Astrocyte (in vitro differentiated cells and primary cell): ENCODE data around the gene RTN4. TPM values are rescaled to one million over a fixed set of nuclear protein-coding genes. Genes with fewer than 3 reads are reported as not detected.

Source experiments
- DNase-seq: peaks from one replicate; pipeline ENCODE4 v3.0.0-alpha.2; 2010; ENCODE audit warnings: low read depth
- FAIRE-seq: peaks from 2 replicates; lab custom pipeline; 2011; peaks lifted over from hg19 to GRCh38; lab: Jason Lieb, UNC
- H2AFZ ChIP-seq: 2 replicates; pipeline ENCODE4 v1.6.0; 2012; ENCODE audit warnings: low read depth, low read length, inconsistent platforms
- H3K27ac ChIP-seq: 2 replicates; pipeline ENCODE4 v1.5.1; 2011; ENCODE audit warnings: low read depth, low read length, inconsistent platforms
- H3K27me3 ChIP-seq: 2 replicates; pipeline ENCODE4 v1.6.0; 2011; ENCODE audit warnings: low read length, inconsistent platforms; ENCODE audit not compliant: insufficient read depth
- H3K36me3 ChIP-seq: 2 replicates; pipeline ENCODE4 v1.5.1; 2011; ENCODE audit warnings: low read length, inconsistent platforms; ENCODE audit not compliant: insufficient read depth
- H3K4me1 ChIP-seq: 2 replicates; pipeline ENCODE4 v1.5.1; 2011; ENCODE audit warnings: low read length, inconsistent platforms; ENCODE audit not compliant: insufficient read depth
- H3K4me2 ChIP-seq: 2 replicates; pipeline ENCODE4 v1.6.0; 2012; ENCODE audit warnings: low read length, inconsistent platforms
- H3K4me3 ChIP-seq: 2 replicates; pipeline ENCODE4 v1.5.1; 2011; ENCODE audit warnings: low read depth, mild to moderate bottlenecking, low read length, inconsistent platforms; ENCODE audit not compliant: insufficient read depth
- H3K79me2 ChIP-seq: 2 replicates; pipeline ENCODE4 v1.6.0; 2012; ENCODE audit warnings: mild to moderate bottlenecking, low read length, inconsistent platforms; ENCODE audit not compliant: insufficient read depth
- H3K9ac ChIP-seq: 2 replicates; pipeline ENCODE4 v1.6.0; 2012; ENCODE audit warnings: mild to moderate bottlenecking, low read length, inconsistent platforms
- H3K9me3 ChIP-seq: 2 replicates; pipeline ENCODE4 v1.5.1; 2012; ENCODE audit warnings: low read depth, mild to moderate bottlenecking, low read length, inconsistent platforms; ENCODE audit not compliant: insufficient read depth
- H4K20me1 ChIP-seq: 2 replicates; pipeline ENCODE4 v1.6.0; 2012; ENCODE audit warnings: low read length, inconsistent platforms; ENCODE audit not compliant: insufficient read depth
- H3K27ac Mint-ChIP-seq: one replicate; pipeline ENCODE4 v1.8.0; 2021; ENCODE audit warnings: mild to moderate bottlenecking, mixed read lengths; ENCODE audit not compliant: unreplicated experiment
- H3K27me3 Mint-ChIP-seq: one replicate; pipeline ENCODE4 v1.8.0; 2021; ENCODE audit warnings: low read depth, mixed read lengths; ENCODE audit not compliant: unreplicated experiment
- H3K36me3 Mint-ChIP-seq: one replicate; pipeline ENCODE4 v1.8.0; 2021; ENCODE audit warnings: low read depth, mixed read lengths; ENCODE audit not compliant: unreplicated experiment
- H3K4me1 Mint-ChIP-seq: one replicate; pipeline ENCODE4 v1.8.0; 2021; ENCODE audit warnings: low read depth, mixed read lengths; ENCODE audit not compliant: unreplicated experiment
- H3K4me3 Mint-ChIP-seq: one replicate; pipeline ENCODE4 v1.8.0; 2021; ENCODE audit warnings: mild to moderate bottlenecking, moderate library complexity, mixed read lengths; ENCODE audit not compliant: unreplicated experiment
- H3K9me3 Mint-ChIP-seq: one replicate; pipeline ENCODE4 v1.8.0; 2021; ENCODE audit warnings: mild to moderate bottlenecking, mixed read lengths; ENCODE audit not compliant: unreplicated experiment
- EZH2 ChIP-seq: IDR thresholded peaks from 2 replicates; pipeline ENCODE4 v1.6.1; 2012; ENCODE audit warnings: mild to moderate bottlenecking, low read length, inconsistent platforms; ENCODE audit not compliant: insufficient read depth
- total RNA-seq: library from RNA; stranded (reverse); gene quantifications from 2 replicates; pipeline ENCODE4 v1.2.1, GENCODE V29; 2021
- TF ChIP-seq, protein P1 (sequence below): IDR thresholded peaks from 2 replicates; pipeline ENCODE4 v1.5.1; 2011; ENCODE audit warnings: low read depth, mild to moderate bottlenecking, inconsistent platforms, low read length, moderate library complexity; ENCODE audit not compliant: insufficient read depth

RTN4 gene
- total RNA-seq, 1 donor from 2014 or later: 541 TPM

DNA sequence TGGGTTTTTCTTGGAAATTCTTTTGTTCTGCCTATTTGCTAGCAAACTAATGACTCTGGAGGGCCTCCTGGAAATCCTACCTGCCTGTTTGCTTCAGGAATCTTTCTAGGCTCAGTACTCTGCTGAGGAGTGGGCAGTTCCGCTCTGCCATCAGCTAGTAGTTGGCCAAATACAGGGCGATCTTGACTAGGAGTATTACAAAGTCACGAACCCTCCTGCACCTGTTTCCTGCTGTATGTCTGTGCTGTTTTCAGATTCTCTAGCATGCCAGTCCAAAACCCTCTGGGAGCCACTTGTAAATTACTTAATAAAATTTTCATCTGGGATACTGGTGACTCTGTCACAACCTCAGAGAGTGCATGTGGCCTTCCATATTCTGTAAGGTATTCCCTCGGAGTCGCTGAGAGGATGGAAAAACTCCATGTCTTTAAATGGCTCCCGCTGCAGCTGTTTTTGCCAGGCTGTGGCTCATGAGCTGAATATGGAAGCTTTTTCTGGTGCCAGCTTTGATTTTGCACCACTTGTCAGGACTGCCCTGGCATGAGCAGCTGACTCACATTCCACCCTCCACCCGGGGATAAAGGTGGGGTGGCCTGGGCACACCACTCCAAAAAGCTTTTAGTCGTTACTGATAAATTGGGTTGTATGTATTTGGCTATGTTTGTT is 123.0 kb downstream of the RTN4 start:
- FAIRE-seq (no peak), DNase-seq (no peak)
- no peaks in the 10 kb centered on the region for H3K79me2 ChIP-seq
- H3K9me3 ChIP-seq: no peaks in the 10 kb centered on the region
- H3K4me2 ChIP-seq: no peak overlapping the region
- TF ChIP-seq EZH2: no peak
- TF ChIP-seq, protein P1, sequence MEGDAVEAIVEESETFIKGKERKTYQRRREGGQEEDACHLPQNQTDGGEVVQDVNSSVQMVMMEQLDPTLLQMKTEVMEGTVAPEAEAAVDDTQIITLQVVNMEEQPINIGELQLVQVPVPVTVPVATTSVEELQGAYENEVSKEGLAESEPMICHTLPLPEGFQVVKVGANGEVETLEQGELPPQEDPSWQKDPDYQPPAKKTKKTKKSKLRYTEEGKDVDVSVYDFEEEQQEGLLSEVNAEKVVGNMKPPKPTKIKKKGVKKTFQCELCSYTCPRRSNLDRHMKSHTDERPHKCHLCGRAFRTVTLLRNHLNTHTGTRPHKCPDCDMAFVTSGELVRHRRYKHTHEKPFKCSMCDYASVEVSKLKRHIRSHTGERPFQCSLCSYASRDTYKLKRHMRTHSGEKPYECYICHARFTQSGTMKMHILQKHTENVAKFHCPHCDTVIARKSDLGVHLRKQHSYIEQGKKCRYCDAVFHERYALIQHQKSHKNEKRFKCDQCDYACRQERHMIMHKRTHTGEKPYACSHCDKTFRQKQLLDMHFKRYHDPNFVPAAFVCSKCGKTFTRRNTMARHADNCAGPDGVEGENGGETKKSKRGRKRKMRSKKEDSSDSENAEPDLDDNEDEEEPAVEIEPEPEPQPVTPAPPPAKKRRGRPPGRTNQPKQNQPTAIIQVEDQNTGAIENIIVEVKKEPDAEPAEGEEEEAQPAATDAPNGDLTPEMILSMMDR: no peak
- Mint-ChIP-seq H3K36me3 (peaks cover 2% of the 10 kb centered on the region), H3K9me3 (peaks cover 2% of the 10 kb centered on the region), H3K4me1 (no peaks in the 10 kb centered on the region), H3K4me3 (no peak overlapping the region), H3K27ac (no peak overlapping the region), H3K27me3 (peaks cover 9% of the 10 kb centered on the region)
- no peaks in the 10 kb centered on the region for H3K4me1 ChIP-seq
- no peak overlapping the region for H3K4me3 ChIP-seq
- H3K27ac ChIP-seq: no peak overlapping the region
- no peaks in the 10 kb centered on the region for H3K27me3 ChIP-seq
- H3K9ac ChIP-seq: no peak overlapping the region
- H3K36me3 ChIP-seq: no peaks in the 10 kb centered on the region
- H4K20me1 ChIP-seq: no peaks in the 10 kb centered on the region
- H2AFZ ChIP-seq: no peak overlapping the region

DNA sequence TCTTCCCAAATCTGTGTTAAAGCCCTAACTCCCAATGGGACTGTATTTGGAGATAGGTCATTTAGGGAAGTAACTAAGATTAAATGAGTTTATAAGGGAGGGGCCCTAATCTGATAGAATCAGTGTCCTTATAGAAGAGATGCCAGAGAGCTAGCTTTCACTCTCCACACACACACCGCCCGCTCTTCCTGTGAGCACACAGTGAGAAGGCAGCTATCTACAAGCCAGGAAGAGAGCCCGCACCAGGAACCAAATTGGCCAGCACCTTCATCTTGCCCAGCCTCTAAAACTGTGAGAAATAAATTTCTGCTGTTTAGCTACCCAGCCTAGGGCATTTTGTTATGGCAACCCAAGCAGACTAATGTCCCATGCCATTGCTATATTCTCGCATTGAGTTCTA is 125.2 kb downstream of the RTN4 start:
- Histone ChIP-seq H3K9me3 (no peaks in the 10 kb centered on the region), H4K20me1 (no peaks in the 10 kb centered on the region), H3K9ac (no peak overlapping the region), H3K27ac (no peak overlapping the region), H3K36me3 (no peaks in the 10 kb centered on the region), H3K4me3 (no peak overlapping the region), H3K27me3 (no peaks in the 10 kb centered on the region), H3K4me1 (no peaks in the 10 kb centered on the region), H3K4me2 (no peak overlapping the region), H2AFZ (no peak overlapping the region), H3K79me2 (no peaks in the 10 kb centered on the region)
- DNase-seq (no peak), FAIRE-seq (no peak)
- no peak for TF ChIP-seq EZH2
- TF ChIP-seq, protein P1: no peak
- Mint-ChIP-seq H3K27me3 (peaks cover 9% of the 10 kb centered on the region), H3K27ac (no peak overlapping the region), H3K4me1 (no peaks in the 10 kb centered on the region), H3K4me3 (no peak overlapping the region), H3K36me3 (peaks cover 2% of the 10 kb centered on the region), H3K9me3 (peaks cover 7% of the 10 kb centered on the region)

DNA sequence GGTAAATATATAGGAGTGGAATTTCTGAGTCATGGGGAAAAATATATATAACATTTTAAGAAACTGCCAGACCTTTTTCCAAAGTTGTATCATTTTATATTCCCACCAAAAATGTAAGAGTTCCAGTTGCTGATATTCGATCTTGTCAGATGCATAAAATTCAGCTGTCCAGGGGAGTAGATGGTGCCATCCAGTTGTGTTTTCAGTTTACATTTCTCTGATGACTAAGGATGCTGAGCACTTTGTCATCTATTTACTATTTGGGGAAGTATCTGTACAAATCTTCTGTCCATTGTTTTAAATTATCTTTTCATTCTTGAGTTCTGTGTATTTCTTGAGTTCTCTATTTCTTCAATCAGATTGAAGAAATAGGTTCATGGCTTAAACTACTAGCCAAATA is 126.1 kb downstream of the RTN4 start:
- no peaks in the 10 kb centered on the region for H3K9me3 ChIP-seq
- H3K4me1 ChIP-seq: no peaks in the 10 kb centered on the region
- H3K79me2 ChIP-seq: no peaks in the 10 kb centered on the region
- H3K9ac ChIP-seq: no peak overlapping the region
- no peak overlapping the region for H3K4me3 ChIP-seq
- no peak overlapping the region for H3K4me2 ChIP-seq
- no peak overlapping the region for H3K27ac Mint-ChIP-seq
- DNase-seq (no peak), FAIRE-seq (no peak)
- H3K27ac ChIP-seq: no peak overlapping the region
- peaks cover 2% of the 10 kb centered on the region for H3K36me3 Mint-ChIP-seq
- no peak for TF ChIP-seq EZH2
- TF ChIP-seq, protein P1: no peak
- H2AFZ ChIP-seq: no peak overlapping the region
- no peaks in the 10 kb centered on the region for H3K36me3 ChIP-seq
- H3K27me3 Mint-ChIP-seq: peaks cover 9% of the 10 kb centered on the region
- H4K20me1 ChIP-seq: no peaks in the 10 kb centered on the region
- H3K4me1 Mint-ChIP-seq: no peaks in the 10 kb centered on the region
- H3K27me3 ChIP-seq: no peaks in the 10 kb centered on the region
- no peak overlapping the region for H3K4me3 Mint-ChIP-seq
- peaks cover 9% of the 10 kb centered on the region for H3K9me3 Mint-ChIP-seq
